Left ventricle myocardium superior (tissue), 1 donor: ENCODE measurements around the gene OGDH. TPM values are rescaled to one million over a fixed set of nuclear protein-coding genes. Genes with fewer than 3 reads are reported as not detected.
"Not testable (repeated sequence)": the region's sequence is repeated elsewhere in the genome, so short reads cannot be mapped to it uniquely, and the experiment has no call there.

Experiments
- ATAC-seq: fragments of 200-7000 bp; cut with Tn5 transposase; one replicate; pipeline ENCODE4 v1.9.1; 2020; ENCODE audit warnings: mild to moderate bottlenecking, moderate library complexity
- DNase-seq: peaks from one replicate; pipeline ENCODE4 v3.0.0-alpha.2; 2020
- intact Hi-C: fragments of 100-400 bp; cut with micrococcal nuclease; formaldehyde crosslinking; loops from one replicate; pipeline ENCODE4 v1.11.0; 2022
- total RNA-seq: library from RNA; stranded (reverse); fragmentation: NEBNext Ultra II Directional; extraction: Animal tissue kit (Norgen Biotek cat#: 25700); gene quantifications from one replicate; pipeline ENCODE4 v1.2.1, GENCODE V29; 2021
- donor health status: DM: no; HTN: yes; CAD: no; lungs with severe emphysema.

Gene OGDH
- total RNA-seq, 1 donor from 2014 or later = 701 TPM

DNA sequence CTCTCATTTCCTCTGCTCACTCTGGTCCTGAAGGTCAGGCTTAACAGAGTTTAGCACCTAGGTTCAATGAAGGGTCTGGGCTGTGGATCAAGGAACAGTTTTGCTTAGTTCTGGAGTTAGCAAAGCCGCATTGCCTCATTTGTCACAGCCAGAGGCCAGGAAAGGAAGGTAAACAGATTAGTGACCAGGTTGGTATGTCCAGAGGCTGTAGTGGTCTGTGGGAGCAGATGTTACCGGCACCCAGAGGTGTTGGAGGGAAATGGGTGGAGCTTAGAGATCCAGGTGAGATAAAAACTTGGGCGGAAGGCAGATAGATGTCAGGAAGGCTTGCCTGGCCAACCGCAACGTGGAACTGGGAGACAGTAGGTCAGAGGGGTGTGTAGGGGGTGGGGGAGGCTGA is 105.6 kb downstream of the OGDH start:
- ATAC-seq (no peak), DNase-seq (no peak)

DNA sequence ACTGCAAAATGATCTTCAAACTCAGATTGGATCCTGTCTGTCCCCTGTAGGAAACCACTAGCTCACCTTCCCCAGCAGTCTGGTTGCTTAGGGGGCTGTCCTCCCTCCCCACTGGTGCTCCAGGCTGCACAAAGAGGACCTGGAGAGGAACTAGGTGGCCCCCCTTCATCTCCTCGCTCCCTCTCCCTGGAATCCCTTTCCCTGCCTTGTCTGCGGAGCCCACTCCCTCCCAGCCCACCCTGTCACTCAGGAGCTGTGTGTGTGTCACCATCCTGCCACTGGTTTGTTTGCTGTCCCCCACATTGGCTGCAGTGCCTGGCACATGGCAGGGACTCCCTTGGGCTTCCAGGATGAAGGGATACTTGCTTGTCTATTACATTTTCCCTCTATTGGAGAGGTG is 106.7 kb downstream of the OGDH start:
- intact Hi-C loops = no loop called here
- DNase-seq (no peak), ATAC-seq (no peak)

More for the DNA sequence above, 105.6 kb downstream of the OGDH start:
- intact Hi-C loops = no loop called here

DNA sequence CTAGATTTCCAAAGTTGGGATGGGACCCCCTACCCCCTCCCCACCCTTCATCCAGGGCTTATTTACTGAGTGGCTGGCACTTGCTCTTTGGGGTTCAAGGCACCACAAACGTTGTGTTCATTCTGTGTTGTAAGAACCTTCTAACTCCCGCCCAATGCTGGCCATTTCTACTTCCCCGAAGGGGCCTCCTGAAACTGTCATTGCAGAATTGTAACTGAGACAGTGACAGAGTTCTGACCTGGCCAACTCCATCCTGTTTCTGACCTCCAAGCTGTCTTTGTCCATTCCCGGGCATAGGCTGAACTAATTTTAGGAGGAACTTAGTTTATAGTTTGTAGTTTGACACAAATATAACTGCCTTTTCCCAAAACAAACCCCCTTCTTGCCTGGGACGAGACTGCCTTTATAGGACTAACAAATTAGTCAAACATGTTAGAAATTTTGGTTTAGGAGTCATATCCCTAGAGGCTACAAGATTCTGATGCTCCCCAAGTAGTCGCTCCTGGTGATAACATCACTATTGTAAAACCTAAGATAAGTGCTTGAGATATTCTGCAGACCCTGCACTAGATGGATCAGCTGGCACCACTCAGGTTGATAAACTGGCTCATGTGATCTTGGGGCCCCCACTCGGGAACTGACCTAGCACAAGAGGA is 107.4 kb downstream of the OGDH start:
- DNase-seq (no peak), ATAC-seq (no peak)

DNA sequence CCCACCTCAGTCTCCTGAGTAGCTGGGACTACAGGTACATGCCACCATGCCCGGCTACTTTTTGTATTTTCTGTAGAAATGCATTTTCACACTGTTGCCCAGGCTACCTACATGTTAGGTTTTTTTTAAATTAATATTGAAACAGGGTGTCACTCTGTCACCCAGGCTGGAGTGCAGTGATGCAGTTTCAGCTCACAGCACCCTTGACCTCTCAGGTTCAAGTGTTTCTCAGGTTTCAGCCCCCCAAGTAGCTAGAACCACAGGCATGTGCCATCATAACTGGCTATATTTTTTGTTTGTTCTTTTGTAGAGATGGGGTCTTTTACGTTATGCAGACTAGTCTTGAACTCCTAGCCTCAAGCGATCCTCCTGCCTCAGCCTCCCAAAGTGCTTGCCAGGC is 109.8 kb downstream of the OGDH start:
- DNase-seq = no peak
- ATAC-seq = no peak
- intact Hi-C loops = no loop called here

More for the DNA sequence above, 107.4 kb downstream of the OGDH start:
- intact Hi-C loops = no loop called here

DNA sequence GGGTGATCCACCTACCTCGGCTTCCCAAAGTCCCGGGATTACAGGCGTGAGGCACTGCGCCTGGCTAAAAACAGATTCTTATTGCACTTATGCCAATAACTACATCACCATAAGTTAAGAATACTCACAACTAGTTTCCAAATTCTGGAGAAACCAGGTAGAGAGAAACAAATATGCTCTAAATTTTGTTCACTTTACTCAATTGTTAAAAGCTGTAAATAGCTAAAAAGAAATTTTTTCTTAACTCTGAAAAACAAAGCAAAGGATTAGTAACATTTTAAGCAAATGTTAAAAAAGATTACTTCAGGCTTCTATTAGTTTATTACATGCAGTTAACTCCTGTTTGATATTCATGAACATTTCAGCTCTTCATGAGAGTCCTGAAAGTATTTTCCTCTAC is 113.9 kb downstream of the OGDH start:
- intact Hi-C loops = no loop called here
- ATAC-seq = no peak
- DNase-seq = no peak

DNA sequence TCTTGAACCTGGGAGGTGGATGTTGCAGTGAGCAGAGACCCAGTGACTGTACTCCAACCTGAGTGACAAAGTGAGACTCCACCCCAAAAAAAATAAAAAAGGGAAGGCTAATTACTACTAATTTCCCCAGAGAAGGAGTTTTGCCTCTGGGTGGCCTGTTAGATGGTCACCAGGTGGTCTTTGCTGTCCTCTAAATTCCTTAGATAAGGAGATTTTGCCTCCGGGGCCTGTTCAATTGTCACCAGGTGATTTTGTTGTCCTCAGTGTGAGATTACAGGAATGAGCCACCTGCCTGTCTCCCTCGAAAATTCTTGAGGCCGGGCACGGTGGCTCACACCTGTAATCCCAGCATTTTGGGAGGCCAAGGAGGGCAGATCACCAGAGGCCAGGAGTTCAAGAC is 117.8 kb downstream of the OGDH start:
- no peak for DNase-seq
- intact Hi-C loops = no loop called here
- ATAC-seq = no peak

DNA sequence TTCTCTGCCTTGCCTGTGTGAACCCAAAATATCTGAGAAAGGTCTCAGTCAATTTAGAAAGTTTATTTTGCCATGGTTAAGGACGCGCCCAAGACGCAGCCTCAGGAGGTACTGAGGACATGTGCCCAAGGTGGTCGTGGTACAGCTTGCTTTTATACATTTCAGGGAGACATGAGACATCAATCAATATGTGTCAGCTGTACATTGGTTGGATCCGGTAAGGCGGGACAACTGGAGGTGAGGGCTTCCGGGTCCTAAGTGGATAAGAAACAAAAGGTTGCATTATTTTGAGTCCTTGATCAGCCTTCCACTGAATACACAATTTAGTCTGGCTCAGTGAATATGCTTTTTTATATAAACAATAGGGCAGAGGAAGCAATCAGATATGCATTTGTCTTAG is 119.8 kb downstream of the OGDH start:
- DNase-seq, ATAC-seq, intact Hi-C loops: not testable (repeated sequence)

DNA sequence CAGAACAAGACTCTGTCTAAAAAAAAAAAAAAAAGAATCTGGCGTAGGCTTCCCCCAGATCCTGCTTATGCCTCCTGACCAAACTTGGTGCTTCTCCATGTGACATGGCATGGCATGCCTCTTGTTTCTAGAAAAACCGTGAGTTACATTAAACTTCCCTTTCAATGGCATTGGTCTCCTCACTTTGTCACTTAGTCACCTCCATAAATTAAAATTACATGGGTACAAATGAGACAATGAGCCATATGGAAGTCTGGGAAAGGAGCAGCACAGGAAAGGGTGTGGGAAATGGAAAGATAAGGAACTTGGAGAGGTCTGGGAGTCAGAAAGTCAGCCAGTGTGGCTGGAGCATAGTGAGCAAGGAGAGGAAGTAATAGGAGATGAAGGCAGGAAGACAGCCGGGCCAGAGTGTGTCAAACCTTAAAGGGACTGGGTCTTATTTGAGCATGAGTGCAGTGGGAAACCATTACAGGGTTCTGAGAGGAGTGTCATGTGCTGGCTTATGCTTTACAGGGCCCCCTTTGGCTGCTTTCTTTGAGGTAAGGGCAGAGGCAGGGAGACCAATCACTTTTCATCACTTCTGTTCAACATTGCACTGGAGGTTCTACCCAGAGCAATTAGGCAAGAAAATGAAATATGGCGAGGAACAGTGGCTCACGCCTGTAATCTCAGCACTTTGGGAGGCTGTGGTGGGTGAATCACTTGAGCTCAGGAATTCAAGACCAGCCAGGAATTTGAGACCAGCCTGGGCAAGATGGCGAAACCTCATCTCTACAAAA is 120.9 kb downstream of the OGDH start:
- DNase-seq (no peak), ATAC-seq (peak; percentile 67)

DNA sequence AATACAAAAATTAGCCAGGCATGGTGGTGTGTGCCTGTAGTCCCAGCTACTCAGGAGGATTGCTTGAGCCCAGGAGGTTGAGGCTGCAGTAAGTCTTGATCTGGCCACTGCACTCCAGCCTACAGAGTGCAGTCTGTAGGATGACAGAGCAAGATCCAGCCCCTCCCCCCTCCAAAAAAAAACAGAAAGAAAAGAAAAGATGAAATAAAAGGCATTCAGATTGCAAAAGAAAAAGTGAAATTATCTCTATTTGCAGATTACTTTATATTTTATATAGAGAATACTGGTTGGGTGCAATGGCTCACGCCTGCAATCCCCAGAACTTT is 121.5 kb downstream of the OGDH start:
- intact Hi-C loops = no loop called here
- DNase-seq (no peak), ATAC-seq (no peak)

More for the DNA sequence above, 120.9 kb downstream of the OGDH start:
- intact Hi-C loops = no loop called here

DNA sequence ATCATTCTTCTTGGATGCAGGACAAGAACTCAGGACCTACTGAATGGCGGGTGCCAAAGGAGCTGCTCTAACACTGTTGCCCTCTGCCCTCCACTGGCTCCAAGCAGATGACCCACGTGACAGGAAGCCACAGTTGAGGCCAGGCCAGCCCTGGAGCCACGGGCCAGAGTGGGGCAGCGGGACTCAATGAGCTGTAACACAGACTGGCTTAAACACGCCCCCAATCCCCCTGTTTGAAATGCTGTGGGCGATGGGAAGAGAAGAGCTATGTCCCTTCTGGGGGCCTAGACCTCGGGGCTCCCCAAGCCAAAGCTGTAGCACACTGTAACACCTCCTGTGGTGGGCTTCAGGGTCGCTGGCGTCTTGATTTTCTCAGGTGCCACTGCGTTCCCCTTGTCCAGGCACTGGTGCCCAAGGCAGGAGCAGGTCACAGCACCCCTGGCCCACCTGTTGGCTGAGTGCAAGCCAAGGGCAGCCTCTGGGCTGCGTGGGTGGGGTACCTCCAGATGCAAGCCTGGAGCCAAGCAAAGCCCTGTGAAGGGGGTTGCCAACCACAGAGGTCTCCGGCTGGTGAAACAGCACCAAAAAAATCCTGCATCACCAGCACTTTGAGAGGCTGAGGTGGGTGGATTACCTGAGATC is 123.6 kb downstream of the OGDH start:
- no peak for ATAC-seq
- intact Hi-C loops = no loop called here
- no peak for DNase-seq

DNA sequence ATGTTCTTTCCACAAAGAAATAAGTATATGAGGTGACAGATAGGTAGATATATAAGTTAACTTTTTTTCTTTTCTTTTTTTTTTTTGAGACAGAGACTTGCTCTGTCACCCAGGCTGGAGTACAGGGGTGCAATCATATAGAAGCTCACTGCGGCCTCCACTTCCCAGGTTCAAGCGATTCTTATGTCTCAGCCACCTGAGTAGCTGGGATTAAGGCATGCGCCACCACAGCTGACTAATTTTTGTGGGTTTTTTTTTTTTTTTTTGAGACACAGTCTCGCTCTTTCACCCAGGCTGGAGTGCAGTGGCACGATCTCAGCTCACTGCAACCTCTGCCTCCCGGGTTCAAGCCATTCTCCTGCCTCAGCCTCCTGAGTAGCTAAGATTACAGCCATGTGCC is 126.5 kb downstream of the OGDH start:
- intact Hi-C loops, ATAC-seq, DNase-seq: not testable (repeated sequence)

DNA sequence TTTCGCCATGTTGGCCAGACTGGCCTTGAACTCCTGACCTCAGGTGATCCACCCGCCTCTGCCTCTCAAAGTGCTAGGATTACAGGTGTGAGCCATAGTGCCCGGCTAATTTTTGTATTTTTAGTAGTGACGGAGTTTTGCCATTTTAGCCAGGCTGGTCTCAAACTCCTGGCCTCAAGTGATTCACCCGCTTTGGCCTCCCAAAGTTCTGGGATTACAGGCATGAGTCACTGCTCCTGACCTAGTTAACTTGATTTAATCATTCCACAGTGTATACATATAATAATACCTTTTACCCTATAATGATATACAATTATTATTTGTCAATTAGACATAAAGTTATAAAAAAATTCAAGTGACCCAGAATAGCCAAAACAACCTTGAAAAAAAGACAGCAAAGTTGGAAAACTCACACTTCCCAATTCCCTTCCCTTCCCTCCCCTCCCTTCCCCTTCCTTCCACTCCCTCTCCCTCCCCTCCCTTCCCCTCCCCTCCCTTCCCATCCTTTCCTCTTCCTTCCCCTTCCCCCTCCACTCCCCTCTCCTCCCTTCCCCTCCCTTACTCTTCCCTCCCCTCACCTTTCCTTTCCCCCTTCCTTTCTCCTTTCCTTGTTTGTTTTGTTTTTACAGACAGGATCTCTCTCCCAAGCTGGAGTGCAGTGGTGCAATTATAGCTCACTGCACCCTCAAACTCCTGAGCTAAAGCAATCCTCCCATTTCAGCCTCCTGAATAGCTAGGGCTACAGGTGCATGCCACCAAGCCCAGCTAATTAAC is 127.5 kb downstream of the OGDH start:
- intact Hi-C loops = no loop called here
- ATAC-seq = no peak
- DNase-seq = no peak

DNA sequence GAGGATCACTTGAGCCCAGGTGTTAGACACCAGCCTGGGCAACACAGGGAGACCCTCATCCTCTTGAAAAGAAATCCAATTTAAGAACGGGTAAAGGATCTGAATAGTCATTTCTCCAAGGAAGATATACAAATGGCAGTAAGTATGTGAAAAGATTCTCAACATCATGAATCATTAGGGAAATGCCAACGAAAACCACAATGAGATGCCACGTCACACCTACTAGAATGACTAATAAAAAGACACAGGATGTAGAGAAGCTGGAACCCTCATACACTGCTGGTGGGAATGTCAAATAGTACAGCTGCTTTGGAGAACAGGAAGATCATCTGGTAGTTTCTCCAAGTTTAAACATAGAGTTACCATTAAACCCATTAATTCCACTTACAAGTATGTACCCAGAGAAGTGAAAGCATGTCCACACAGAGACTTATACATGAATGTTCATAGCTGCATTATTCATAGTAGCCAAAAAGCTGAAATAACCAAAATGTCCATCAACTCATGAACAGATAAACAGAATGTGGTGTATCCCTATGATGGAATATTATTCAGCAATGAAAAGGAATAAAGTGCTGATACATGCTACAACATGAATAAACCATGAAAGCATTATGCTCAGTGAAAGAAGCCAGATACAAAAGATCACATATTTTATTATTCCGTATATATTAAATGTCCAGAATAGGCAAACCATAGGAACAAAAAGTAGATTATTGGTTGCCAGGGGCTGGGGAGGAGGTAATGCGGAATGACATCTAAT is 129.2 kb downstream of the OGDH start:
- no peak for ATAC-seq
- intact Hi-C loops = no loop called here
- DNase-seq = no peak

DNA sequence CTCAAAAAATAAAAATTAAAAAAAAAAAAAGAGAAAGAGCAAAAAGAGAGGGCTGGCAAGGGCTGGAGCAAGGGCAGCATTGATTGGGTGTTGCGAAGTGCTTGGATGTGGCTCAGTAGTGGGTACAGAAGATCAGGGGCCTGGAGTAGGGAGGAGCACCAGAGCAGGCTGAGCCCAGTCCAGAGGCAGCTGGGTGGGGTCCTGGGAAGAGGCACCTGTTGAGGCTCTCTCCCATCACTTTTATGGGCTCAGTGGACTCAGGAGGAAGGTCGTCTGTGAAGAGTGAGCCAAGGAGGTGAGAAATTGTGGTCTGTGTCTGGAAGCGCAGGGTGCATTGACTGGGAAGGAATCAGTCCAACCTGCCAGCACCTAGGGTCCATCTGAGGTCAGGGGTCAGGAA is 130.5 kb downstream of the OGDH start:
- DNase-seq = no peak
- intact Hi-C loops = no loop called here
- ATAC-seq = no peak

DNA sequence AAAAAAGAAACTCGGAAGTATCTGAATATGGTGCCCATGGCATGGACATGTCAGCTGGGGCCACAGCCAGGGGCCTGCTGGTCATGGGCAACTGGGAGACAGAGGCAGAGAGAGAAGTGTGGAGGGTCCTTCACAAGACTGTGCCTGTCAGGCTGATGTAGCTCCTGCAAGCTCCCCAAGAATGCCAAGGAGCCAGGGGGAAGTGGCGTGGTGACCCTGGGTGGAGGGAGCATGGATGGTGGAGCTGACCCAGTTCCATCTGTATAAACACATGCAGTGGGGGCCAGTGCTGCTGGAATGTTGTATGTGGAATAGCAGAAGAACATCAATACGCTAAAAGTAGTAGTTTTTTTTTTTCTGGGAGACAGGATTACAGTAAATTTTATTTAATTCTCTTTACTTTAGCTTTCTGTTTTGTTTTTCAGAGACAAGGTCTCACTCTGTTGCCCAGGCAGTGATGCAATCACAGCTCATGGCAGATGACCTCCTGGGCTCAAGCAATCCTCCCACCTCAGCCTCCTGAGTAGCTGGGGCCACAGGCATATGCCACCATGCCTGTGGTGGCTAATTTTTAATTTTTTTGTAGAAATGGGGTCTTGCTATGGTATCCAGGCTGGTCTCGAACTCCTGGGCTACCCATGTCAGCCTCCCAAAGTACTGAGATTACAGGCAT is 131.8 kb downstream of the OGDH start:
- ATAC-seq (no peak), DNase-seq (no peak)
- intact Hi-C loops = no loop called here

DNA sequence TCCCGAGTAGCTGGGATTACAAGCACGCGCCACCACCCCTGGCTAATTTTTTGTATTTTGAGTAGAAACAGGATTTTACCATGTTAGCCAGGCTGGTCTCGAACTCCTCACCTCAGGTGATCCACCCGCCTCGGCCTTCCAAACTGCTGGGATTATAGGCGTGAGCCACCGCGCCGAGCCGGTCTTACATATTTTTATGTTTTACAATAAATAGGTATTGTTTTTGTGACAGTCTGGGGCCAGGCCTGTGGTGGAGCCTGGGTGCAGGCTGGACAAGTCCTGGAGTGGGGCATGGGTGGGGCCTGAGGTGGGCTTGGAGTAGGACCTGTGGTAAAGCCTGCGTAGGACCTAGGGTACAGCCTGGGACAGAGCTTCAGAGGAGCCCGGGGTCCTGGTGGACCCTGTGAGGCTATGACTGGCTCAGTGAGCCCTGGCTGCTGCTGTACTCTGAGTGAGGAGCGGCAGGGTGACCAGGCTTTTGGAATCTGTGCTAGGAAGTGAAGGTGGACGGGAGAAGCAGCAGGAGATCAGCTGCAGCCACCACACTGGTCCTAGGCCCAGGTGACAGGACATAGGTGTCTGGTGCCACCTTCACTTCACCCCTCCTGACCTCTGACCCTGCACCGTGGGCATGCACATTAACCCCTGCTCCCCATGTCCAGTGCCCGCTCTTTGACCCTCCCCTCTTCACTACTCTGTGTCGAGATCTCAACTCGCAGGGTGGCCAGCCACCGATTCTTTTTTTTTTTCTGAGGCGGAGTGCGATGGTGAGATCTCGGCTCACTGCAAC is 132.6 kb downstream of the OGDH start:
- ATAC-seq = no peak
- intact Hi-C loops = no loop called here

DNA sequence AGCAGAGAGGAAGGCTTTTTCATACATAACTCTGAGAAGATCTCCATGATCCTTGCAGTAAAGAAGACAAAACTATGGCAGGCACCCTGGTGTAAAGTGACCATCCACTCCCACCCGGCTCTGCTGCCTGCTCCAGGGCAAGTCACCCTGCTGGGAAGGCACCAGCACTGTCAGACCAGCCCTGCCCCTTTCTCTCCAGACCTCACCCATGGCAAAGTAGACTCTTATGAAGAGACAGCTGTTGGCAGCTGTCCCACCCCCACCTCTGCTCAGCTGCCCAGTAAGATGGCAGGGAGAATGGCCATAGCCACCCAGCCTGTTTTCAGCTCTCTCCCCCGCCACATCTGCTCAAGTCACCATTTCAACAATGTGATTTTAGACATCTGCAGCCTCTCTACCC is 133.6 kb downstream of the OGDH start:
- DNase-seq = no peak
- intact Hi-C loops = no loop called here
- no peak for ATAC-seq

More for the DNA sequence above, 132.6 kb downstream of the OGDH start:
- no peak for DNase-seq

DNA sequence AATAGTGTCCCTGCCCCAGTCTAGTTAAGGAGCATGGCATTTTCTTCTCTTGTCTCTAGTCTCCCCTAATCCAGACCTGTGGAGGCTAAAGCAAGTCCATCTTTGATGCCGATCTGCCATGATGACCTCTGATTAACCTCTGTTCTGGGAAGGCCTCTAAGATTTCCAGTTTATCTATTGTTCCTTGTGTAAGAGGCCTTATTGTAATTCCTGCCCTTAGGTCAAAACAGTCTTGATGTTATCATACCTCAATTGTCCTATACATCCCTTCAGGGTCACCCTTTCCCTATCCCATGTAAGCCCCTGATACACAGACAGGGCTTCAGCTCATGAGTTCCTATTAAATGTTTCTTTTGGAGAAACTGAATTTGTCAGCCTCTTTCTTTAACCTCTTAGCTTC is 137.3 kb downstream of the OGDH start:
- intact Hi-C loops = no loop called here
- no peak for DNase-seq

More for the DNA sequence above, 137.3 kb downstream of the OGDH start:
- no peak for ATAC-seq
